Right lobe of liver (tissue), 6 donors: Measurements from ENCODE around the gene CPED1. TPM values are rescaled to one million over a fixed set of nuclear protein-coding genes. Genes with fewer than 3 reads are reported as not detected.
"Not testable (repeated sequence)": the region's sequence is repeated elsewhere in the genome, so short reads cannot be mapped to it uniquely, and the experiment has no call there.

ENCODE experiments used
- ATAC-seq, 4 donors: fragments of 200-7000 bp; cut with Tn5 transposase; one replicate each; pipeline ENCODE4 v1.9.1; 2020; ENCODE audit warnings: mild to moderate bottlenecking in 4 of 4, moderate library complexity in 4 of 4
- DNase-seq, 3 donors: peaks; one replicate each; pipeline ENCODE4 v3.0.0-alpha.2; 2020
- H3K27ac ChIP-seq, 3 donors: fragments of 200-600 bp; one replicate each; pipeline ENCODE4 v1.8.0; 2022
- H3K27me3 ChIP-seq, 2 donors: fragments of 200-600 bp; one replicate each; pipeline ENCODE4 v1.8.0; 2022
- H3K36me3 ChIP-seq, 4 donors: fragments of 200-600 bp; sonication (generic) in 1 of 4; one replicate each; pipeline versions ENCODE4 v1.5.1 to v1.8.0; 2017 to 2022; ENCODE audit warnings: control low read depth in 1 of 4
- H3K4me1 ChIP-seq, 4 donors: fragments of 200-600 bp; sonication (generic) in 1 of 4; one replicate each; pipeline versions ENCODE4 v1.5.1 to v1.8.0; 2017 to 2022; ENCODE audit warnings: control low read depth in 1 of 4
- H3K4me3 ChIP-seq, 3 donors: fragments of 200-600 bp; one replicate each; pipeline ENCODE4 v1.8.0; 2022
- H3K9me3 ChIP-seq, 4 donors: fragments of 200-600 bp; sonication (generic) in 1 of 4; one replicate each; pipeline versions ENCODE4 v1.5.1 to v1.8.0; 2017 to 2022; ENCODE audit warnings: control low read depth in 1 of 4
- POLR2A ChIP-seq: fragments of 450-650 bp; IDR thresholded peaks from one replicate; pipeline ENCODE4 v1.6.1; 2017; ENCODE audit warnings: antibody characterized with exemption, mild to moderate bottlenecking
- WGBS: methylation state at CpG from one replicate; pipeline ENCODE4 v1.1.6; 2018; ENCODE audit warnings: low coverage, low lambda C conversion rate; ENCODE audit not compliant: insufficient coverage; ENCODE audit errors: missing lambda C conversion rate; 5-methylcytosine and 5-hydroxymethylcytosine counted together
- intact Hi-C, 2 donors: fragments of 100-400 bp; cut with DNase I; formaldehyde crosslinking; loops; one replicate each; pipeline versions ENCODE4 v1.11.2 to v1.14.1; 2022
- total RNA-seq, 6 experiments: library from RNA; depleted of rRNA in 2 of 6; stranded (reverse); fragments of >200 nt in 2 of 6; fragmentation: NEBNext Ultra II Directional in 3 of 6; extraction: Animal tissue kit (Norgen Biotek cat#: 25700) in 3 of 6; gene quantifications; one replicate each; pipeline versions ENCODE4 v1.1.0 to v1.2.4, GENCODE V29; 2016 to 2023
- TF ChIP-seq, protein P1 (sequence below), 4 donors: fragments of 200-600 bp in 3 of 4; fragments of 450-650 bp in 1 of 4; IDR thresholded peaks; one replicate each; pipeline versions ENCODE4 v1.5.1 to v1.8.0; 2016 to 2022; ENCODE audit warnings: antibody characterized with exemption in 4 of 4, mild to moderate bottlenecking in 2 of 4
- donor health status: DM: no; HTN: yes; CAD: no.
- donor health status: DM: no; HTN: no; CAD: no.
- donor health status: DM: no; HTN: no; CAD: no.
- donor health status: DM: no; HTN: yes; CAD: no.
- donor health status: DM: no; HTN: yes; CAD: no.

CPED1 gene
- total RNA-seq, 6 experiments from 2014 or later, result 24.3 to 45.8 (median 34.9) TPM

DNA sequence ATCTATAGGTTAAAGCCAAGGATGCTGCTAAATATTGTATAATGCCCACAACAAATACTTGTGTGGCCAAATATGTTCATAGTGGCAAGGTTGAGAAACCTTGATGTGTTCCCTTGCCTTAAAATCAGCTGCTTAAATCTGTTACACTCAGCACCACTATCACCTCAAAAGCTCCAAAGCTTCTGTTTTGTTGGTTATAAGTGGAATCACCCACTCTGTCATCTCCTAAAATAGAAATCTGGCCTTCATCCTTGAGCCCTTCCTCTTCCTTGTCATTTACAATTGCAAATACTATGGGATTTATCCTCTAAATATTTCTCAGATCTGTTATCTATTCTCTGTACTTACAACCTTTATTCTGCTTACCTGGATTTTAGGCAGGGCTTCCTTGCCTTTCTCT is 61.4 kb downstream of the CPED1 start:
- Histone ChIP-seq H3K9me3 (no peaks in the 10 kb centered on the region), H3K4me1 (peaks cover 0 to 24% (median 9%) of the 10 kb centered on the region in 4 donors), H3K27me3 (no peaks in the 10 kb centered on the region), H3K4me3 (no peak overlapping the region), H3K36me3 (no peaks in the 10 kb centered on the region), H3K27ac (peak overlapping the region in 2 of 3 donors; percentile 28 to 49)
- TF ChIP-seq, protein P1, sequence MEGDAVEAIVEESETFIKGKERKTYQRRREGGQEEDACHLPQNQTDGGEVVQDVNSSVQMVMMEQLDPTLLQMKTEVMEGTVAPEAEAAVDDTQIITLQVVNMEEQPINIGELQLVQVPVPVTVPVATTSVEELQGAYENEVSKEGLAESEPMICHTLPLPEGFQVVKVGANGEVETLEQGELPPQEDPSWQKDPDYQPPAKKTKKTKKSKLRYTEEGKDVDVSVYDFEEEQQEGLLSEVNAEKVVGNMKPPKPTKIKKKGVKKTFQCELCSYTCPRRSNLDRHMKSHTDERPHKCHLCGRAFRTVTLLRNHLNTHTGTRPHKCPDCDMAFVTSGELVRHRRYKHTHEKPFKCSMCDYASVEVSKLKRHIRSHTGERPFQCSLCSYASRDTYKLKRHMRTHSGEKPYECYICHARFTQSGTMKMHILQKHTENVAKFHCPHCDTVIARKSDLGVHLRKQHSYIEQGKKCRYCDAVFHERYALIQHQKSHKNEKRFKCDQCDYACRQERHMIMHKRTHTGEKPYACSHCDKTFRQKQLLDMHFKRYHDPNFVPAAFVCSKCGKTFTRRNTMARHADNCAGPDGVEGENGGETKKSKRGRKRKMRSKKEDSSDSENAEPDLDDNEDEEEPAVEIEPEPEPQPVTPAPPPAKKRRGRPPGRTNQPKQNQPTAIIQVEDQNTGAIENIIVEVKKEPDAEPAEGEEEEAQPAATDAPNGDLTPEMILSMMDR (IDR thresholded peaks at IDR 0.05), result no peak
- no peak for TF ChIP-seq POLR2A
- intact Hi-C loops, result no loop called here
- ATAC-seq (peak in 3 of 4 donors; percentile 25 to 33 (median 32)), DNase-seq (no peak)

DNA sequence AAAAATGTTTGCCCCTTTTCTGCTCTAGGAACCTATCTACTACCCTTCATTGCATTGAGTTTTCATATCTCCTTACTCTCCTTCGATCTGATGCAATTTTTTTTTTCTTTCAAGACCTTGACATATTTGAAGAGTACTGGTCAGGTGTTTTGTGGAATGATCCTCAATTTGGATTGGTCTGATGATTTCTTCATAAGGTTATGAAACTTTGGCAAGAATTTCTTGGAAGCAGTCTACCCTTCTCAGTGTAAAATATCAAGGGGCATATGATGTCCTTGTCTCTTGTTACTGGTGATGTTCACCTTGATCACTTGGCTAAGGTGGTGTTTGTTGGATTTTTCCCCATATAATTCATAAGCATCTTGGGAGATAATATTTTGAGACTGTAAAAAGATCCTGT is 64.7 kb downstream of the CPED1 start:
- Histone ChIP-seq H3K9me3 (no peaks in the 10 kb centered on the region), H3K4me3 (no peak overlapping the region), H3K27ac (no peak overlapping the region), H3K27me3 (no peaks in the 10 kb centered on the region), H3K36me3 (no peaks in the 10 kb centered on the region), H3K4me1 (peaks cover 0 to 14% (median 3%) of the 10 kb centered on the region in 4 donors)
- intact Hi-C loops, result no loop called here
- TF ChIP-seq POLR2A, result no peak
- TF ChIP-seq, protein P1 (IDR thresholded peaks at IDR 0.05), result no peak
- ATAC-seq (no peak), DNase-seq (no peak)
- WGBS, result 79% methylated on average over 1 of the region's 1 CpG

DNA sequence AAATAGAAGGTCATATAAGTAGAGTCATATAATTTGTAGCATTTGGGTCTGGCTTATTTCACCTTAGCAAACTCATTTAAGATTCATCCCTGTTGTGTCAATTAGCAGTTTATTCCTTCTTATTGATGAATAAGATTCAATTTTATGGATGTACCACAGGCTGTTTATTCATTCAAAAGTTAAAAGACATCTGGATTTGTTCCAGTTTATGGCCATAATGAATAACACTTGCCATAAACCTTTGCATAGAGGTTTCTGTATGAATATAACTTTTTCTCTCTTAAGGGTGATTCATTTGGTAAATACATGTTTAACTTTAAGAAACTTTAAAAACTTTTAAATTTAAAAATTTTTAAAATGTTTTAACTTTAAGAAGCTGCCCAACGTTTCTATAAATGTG is 66.4 kb downstream of the CPED1 start:
- 75% methylated on average over 1 of the region's 1 CpG for WGBS
- H3K4me1 ChIP-seq, result peaks cover 0 to 4% (median under 1%) of the 10 kb centered on the region in 4 donors
- no peak for ATAC-seq
- no peaks in the 10 kb centered on the region for H3K36me3 ChIP-seq
- intact Hi-C loops, result no loop called here
- DNase-seq, result no peak
- no peak for TF ChIP-seq POLR2A
- TF ChIP-seq, protein P1 (IDR thresholded peaks at IDR 0.05), result no peak
- H3K27ac ChIP-seq, result no peak overlapping the region
- no peaks in the 10 kb centered on the region for H3K9me3 ChIP-seq
- H3K27me3 ChIP-seq, result no peaks in the 10 kb centered on the region
- no peak overlapping the region for H3K4me3 ChIP-seq

DNA sequence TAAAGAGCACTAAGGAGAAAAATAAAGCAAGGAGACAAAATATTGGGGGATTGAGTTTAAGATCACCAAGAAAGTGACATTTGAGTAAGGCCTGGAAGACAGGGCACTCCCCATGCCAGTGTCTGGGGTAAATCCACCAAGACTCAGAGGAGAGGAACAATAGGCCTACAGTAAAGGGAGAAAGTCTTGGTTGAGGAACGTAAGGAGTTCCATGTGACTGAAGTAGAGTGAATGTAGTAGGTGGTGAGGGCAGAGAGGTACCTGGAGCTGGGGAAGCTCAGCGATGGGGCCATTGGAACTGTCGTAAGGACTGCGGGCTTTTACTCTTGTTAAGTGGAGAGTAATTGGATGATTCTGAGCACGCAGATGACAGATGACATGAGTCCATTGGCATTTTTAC is 69.4 kb downstream of the CPED1 start:
- H3K4me3 ChIP-seq, result no peak overlapping the region
- no peak for TF ChIP-seq POLR2A
- TF ChIP-seq, protein P1 (IDR thresholded peaks at IDR 0.05), result no peak
- ATAC-seq, result no peak
- H3K36me3 ChIP-seq, result no peaks in the 10 kb centered on the region
- peaks cover 0 to 7% (median 4%) of the 10 kb centered on the region in 4 donors for H3K4me1 ChIP-seq
- H3K9me3 ChIP-seq, result no peaks in the 10 kb centered on the region
- no peaks in the 10 kb centered on the region for H3K27me3 ChIP-seq
- WGBS, result 93% methylated on average over 5 of the region's 5 CpGs
- no peak overlapping the region for H3K27ac ChIP-seq
- no peak for DNase-seq
- intact Hi-C loops, result no loop called here

DNA sequence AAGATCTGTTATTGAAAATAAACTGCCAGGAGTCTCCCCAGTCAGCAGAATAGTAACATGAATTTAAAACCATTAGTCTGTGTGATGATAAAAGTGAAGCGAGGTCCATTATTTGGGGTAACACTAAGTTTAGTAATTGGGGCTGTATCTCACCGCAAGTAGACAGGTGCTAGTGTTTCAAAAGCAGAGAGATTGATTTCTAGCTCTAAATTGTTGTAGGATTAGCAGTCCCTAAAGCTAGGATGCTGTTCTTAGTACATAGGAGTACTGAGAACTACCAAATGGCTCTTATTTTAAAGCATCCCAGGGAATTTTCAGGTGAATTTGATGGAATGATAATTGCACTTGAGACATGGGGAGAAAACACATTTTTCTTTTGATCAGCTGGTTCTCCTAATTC is 70.5 kb downstream of the CPED1 start:
- H3K27ac ChIP-seq, result no peak overlapping the region
- no peaks in the 10 kb centered on the region for H3K27me3 ChIP-seq
- intact Hi-C loops, result no loop called here
- H3K4me1 ChIP-seq, result peaks cover 0 to 7% (median 4%) of the 10 kb centered on the region in 4 donors
- no peaks in the 10 kb centered on the region for H3K36me3 ChIP-seq
- no peak for ATAC-seq
- no peak for DNase-seq
- no peak overlapping the region for H3K4me3 ChIP-seq
- no peaks in the 10 kb centered on the region for H3K9me3 ChIP-seq
- TF ChIP-seq POLR2A, result no peak
- TF ChIP-seq, protein P1 (IDR thresholded peaks at IDR 0.05), result no peak
- WGBS, result 96% methylated on average over 2 of the region's 2 CpGs

DNA sequence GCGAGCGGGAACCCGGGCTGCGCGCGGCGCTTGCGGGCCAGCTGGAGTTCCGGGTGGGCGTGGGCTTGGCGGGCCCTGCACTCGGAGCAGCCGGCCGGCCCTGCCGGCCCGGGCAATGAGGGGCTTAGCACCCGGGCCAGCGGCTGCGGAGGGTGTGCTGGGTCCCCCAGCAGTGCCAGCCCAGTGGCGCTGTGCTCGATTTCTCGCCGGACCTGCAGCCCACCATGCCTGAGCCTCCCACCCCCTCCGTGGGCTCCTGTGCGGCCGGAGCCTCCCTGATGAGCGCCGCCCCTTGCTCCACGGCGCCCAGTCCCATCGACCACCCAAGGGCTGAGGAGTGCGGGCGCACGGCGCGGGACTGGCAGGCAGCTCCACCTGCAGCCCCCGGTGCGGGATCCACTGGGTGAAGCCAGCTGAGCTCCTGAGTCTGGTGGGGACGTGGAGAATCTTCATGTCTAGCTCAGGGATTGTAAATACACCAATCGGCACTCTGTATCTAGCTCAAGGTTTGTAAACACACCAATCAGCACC is 71.5 kb downstream of the CPED1 start:
- WGBS, result no CpG with 5 or more reads among the region's 40 CpGs
- intact Hi-C loops, DNase-seq: not testable (repeated sequence)

More for the DNA sequence above, 71.5 kb downstream of the CPED1 start:
- H3K27ac ChIP-seq, H3K4me3 ChIP-seq, H3K4me1 ChIP-seq, H3K27me3 ChIP-seq, H3K9me3 ChIP-seq, ATAC-seq, H3K36me3 ChIP-seq: not testable (repeated sequence)
